Calu3 (cell line): ENCODE results near the gene SLC66A2. TPM values are rescaled to one million over a fixed set of nuclear protein-coding genes. Genes with fewer than 3 reads are reported as not detected.

ENCODE experiments used
- BruUV-seq: library from RNA; stranded (reverse); fragments of 400-500 nt; replicated peaks from 2 replicates; lab custom pipeline; 2021; lab: Mats Ljungman, UMichigan
- CTCF ChIA-PET: fragments of 300-600 bp; sonication (Branson Sonifier 250); formaldehyde crosslinking; loops from one replicate; lab custom pipeline; 2022; ENCODE audit warnings: antibody characterized with exemption; lab: Charles Lee
- DNase-seq: peaks from one replicate; pipeline ENCODE4 v3.0.0; 2022
- H3K27ac Mint-ChIP-seq: one replicate; pipeline ENCODE4 v1.8.0; 2022; ENCODE audit warnings: mixed read lengths; ENCODE audit not compliant: unreplicated experiment
- H3K27me3 Mint-ChIP-seq: one replicate; pipeline ENCODE4 v1.8.0; 2022; ENCODE audit warnings: mixed read lengths; ENCODE audit not compliant: unreplicated experiment
- H3K36me3 Mint-ChIP-seq: one replicate; pipeline ENCODE4 v1.8.0; 2022; ENCODE audit warnings: mild to moderate bottlenecking, moderate library complexity, mixed read lengths; ENCODE audit not compliant: insufficient read depth, unreplicated experiment
- H3K4me1 Mint-ChIP-seq: one replicate; pipeline ENCODE4 v1.8.0; 2022; ENCODE audit warnings: mild to moderate bottlenecking, low read depth, mixed read lengths; ENCODE audit not compliant: unreplicated experiment
- H3K4me3 Mint-ChIP-seq: one replicate; pipeline ENCODE4 v1.8.0; 2022; ENCODE audit warnings: mild to moderate bottlenecking, low read depth, moderate library complexity, mixed read lengths; ENCODE audit not compliant: unreplicated experiment
- H3K9me3 Mint-ChIP-seq: one replicate; pipeline ENCODE4 v1.8.0; 2022; ENCODE audit warnings: low read depth, mixed read lengths; ENCODE audit not compliant: unreplicated experiment
- CTCF ChIP-seq: fragments of 200-600 bp; IDR thresholded peaks from one replicate; pipeline ENCODE4 v1.8.0; 2022; ENCODE audit warnings: antibody characterized with exemption; ENCODE audit not compliant: unreplicated experiment
- intact Hi-C: fragments of 100-400 bp; cut with micrococcal nuclease; formaldehyde crosslinking; loops from one replicate; pipeline ENCODE4 v1.10.0; 2022; ENCODE audit not compliant: unreplicated experiment
- total RNA-seq: library from RNA; stranded (reverse); gene quantifications from 2 replicates; pipeline ENCODE4 v1.2.3, GENCODE V29; 2022

Gene SLC66A2
- total RNA-seq, 1 experiment from 2014 or later, result 19.5 TPM

GRCh38 chr18:79982736-79983135 is 31.3 kb upstream of the SLC66A2 start:
- H3K4me1 Mint-ChIP-seq, result peaks cover 18% of the 10 kb centered on the region
- BruUV-seq, result no TSS peak
- CTCF ChIA-PET, result no interaction called here
- no peak overlapping the region for H3K4me3 Mint-ChIP-seq
- H3K27me3 Mint-ChIP-seq, result no peaks in the 10 kb centered on the region
- TF ChIP-seq CTCF, result no peak
- DNase-seq, result no peak
- H3K9me3 Mint-ChIP-seq, result no peaks in the 10 kb centered on the region
- peaks cover 30% of the 10 kb centered on the region for H3K36me3 Mint-ChIP-seq
- intact Hi-C loops, result loop anchor here (10.0 kb wide), 2 partner anchors 52 to 132 kb away; partner anchors contain the start of gene RBFA
- H3K27ac Mint-ChIP-seq, result no peak overlapping the region

GRCh38 chr18:79980585-79980984 is 29.1 kb upstream of the SLC66A2 start:
- intact Hi-C loops, result loop anchor here (10.0 kb wide), 2 partner anchors 54 to 134 kb away; partner anchors contain the start of gene RBFA
- Mint-ChIP-seq H3K4me3 (no peak overlapping the region), H3K36me3 (peaks cover 18% of the 10 kb centered on the region), H3K27ac (no peak overlapping the region), H3K4me1 (peaks cover 18% of the 10 kb centered on the region), H3K27me3 (no peaks in the 10 kb centered on the region), H3K9me3 (no peaks in the 10 kb centered on the region)
- BruUV-seq, result no TSS peak
- CTCF ChIA-PET, result no interaction called here
- DNase-seq, result no peak
- TF ChIP-seq CTCF, result no peak

- H3K4me1 Mint-ChIP-seq, result peaks cover 18% of the 10 kb centered on the region
- peaks cover 19% of the 10 kb centered on the region for H3K36me3 Mint-ChIP-seq
- no peak for TF ChIP-seq CTCF
- H3K9me3 Mint-ChIP-seq, result no peaks in the 10 kb centered on the region
- CTCF ChIA-PET, result no interaction called here
- BruUV-seq, result no TSS peak
- no peak overlapping the region for H3K4me3 Mint-ChIP-seq
- DNase-seq, result no peak
- no peaks in the 10 kb centered on the region for H3K27me3 Mint-ChIP-seq
- intact Hi-C loops, result loop anchor here (10.0 kb wide), 2 partner anchors 55 to 135 kb away; partner anchors contain the start of gene RBFA
- no peak overlapping the region for H3K27ac Mint-ChIP-seq
Measured at GRCh38 chr18:79979843-79980242, 28.4 kb upstream of the SLC66A2 start.

- Mint-ChIP-seq H3K36me3 (peaks cover 24% of the 10 kb centered on the region), H3K9me3 (no peaks in the 10 kb centered on the region), H3K27me3 (no peaks in the 10 kb centered on the region), H3K27ac (no peak overlapping the region), H3K4me1 (no peaks in the 10 kb centered on the region), H3K4me3 (no peak overlapping the region)
- CTCF ChIA-PET, result no interaction called here
- BruUV-seq, result no TSS peak
- TF ChIP-seq CTCF, result no peak
- no peak for DNase-seq
- intact Hi-C loops, result no loop called here
Measured at GRCh38 chr18:79975985-79976680, 24.7 kb upstream of the SLC66A2 start.
